H1 (cell line): ENCODE data around the gene RHBDF1. TPM values are rescaled to one million over a fixed set of nuclear protein-coding genes. Genes with fewer than 3 reads are reported as not detected.

Source experiments
- CHD1 ChIP-seq: IDR thresholded peaks from 2 replicates; pipeline ENCODE4 v1.6.1; 2012; ENCODE audit warnings: low read depth, low read length, improper control_type of control experiment
- EZH2 ChIP-seq: fragments of 200-600 bp; sonication (generic); IDR thresholded peaks from 2 replicates; pipeline ENCODE4 v1.7.1; 2012; ENCODE audit warnings: low read depth, mild to moderate bottlenecking, moderate library complexity, low read length, inconsistent platforms; ENCODE audit not compliant: severe bottlenecking
- HDAC6 ChIP-seq: IDR thresholded peaks from one replicate; pipeline ENCODE4 v1.7.1; 2012; ENCODE audit warnings: low read depth, mild to moderate bottlenecking, inconsistent platforms, low read length, moderate library complexity
- KDM4A ChIP-seq: IDR thresholded peaks from one replicate; pipeline ENCODE4 v1.7.1; 2012; ENCODE audit warnings: low read depth, mild to moderate bottlenecking, moderate library complexity, low read length, inconsistent platforms; ENCODE audit not compliant: severe bottlenecking
- polyA plus RNA-seq, 7 experiments: library from polyadenylated mRNA; depleted of rRNA in 3 of 7; stranded (reverse) in 5 of 7; unstranded in 2 of 7; fragments of >200 nt in 5 of 7; fragments of 200-250 nt in 2 of 7; gene quantifications; 1 replicate in 5 of 7; 2 replicates in 1 of 7; 4 replicates in 1 of 7; pipeline versions ENCODE4 v1.2.1 to v1.2.3, GENCODE V29; 2011 to 2013; ENCODE audit warnings: missing spikeins in 2 of 7, mixed read lengths in 2 of 7
- total RNA-seq: library from RNA; stranded (reverse); fragmentation: NEBNext Ultra II Directional; extraction: Animal tissue kit (Norgen Biotek cat#: 25700); gene quantifications from 2 replicates; pipeline ENCODE4 v1.2.1, GENCODE V29; 2021
- TF ChIP-seq, protein P1 (sequence below): IDR thresholded peaks from 2 replicates; pipeline ENCODE4 v1.6.1; 2011; ENCODE audit warnings: low read depth, mild to moderate bottlenecking, low read length; ENCODE audit not compliant: insufficient read depth

The RHBDF1 gene
- total and polyA plus RNA-seq, 2 of the 8 experiments (the other 6 are each of a cell fraction or from before 2014, with no cell fraction given): 37.4 to 51.6 TPM

DNA sequence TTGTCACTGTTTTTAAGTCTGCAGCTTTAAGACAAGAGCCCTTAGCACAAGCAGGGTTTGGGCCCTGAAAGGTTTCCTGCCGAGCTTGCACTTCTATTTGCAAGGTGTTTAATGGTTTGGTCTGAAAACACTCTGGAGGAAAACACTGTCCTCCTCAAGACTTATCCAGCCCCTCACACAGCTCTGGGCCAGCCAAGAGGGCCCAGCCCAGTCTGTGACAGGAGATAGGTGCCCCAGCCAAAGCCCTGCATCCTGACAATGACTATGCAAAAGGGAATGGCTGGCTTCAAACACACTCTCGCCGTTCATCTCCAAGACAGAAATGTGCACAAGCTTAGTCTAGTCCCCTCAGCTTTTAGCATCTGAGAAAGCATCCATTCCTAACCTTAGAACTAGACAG lies 32.5 kb upstream of the RHBDF1 start (continued):
- TF ChIP-seq CHD1: no peak
- TF ChIP-seq EZH2: no peak
- TF ChIP-seq, protein P1, sequence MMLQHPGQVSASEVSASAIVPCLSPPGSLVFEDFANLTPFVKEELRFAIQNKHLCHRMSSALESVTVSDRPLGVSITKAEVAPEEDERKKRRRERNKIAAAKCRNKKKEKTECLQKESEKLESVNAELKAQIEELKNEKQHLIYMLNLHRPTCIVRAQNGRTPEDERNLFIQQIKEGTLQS: no peak
- TF ChIP-seq HDAC6: no peak
- TF ChIP-seq KDM4A: no peak
